Spleen (tissue), 7 donors: Measurements from ENCODE around the gene HLA-DPB1.

Source experiments
- POLR2A ChIP-seq, 3 donors: fragments of 450-650 bp; IDR thresholded peaks; one replicate each; pipeline ENCODE4 v1.5.1; 2017; ENCODE audit warnings: antibody characterized with exemption in 3 of 3, mild to moderate bottlenecking in 1 of 3
- POLR2AphosphoS5 ChIP-seq, 3 donors: sonication (generic); formaldehyde crosslinking; IDR thresholded peaks; one replicate each; pipeline ENCODE4 v1.5.1; 2017; ENCODE audit warnings: antibody characterized with exemption in 3 of 3
- TF ChIP-seq, protein P1 (sequence below), 11 experiments: fragments of 200-600 bp in 7 of 11; fragments of 450-650 bp in 4 of 11; sonication (generic) in 4 of 11; IDR thresholded peaks in 8 of 11; conservative IDR thresholded peaks in 3 of 11; 1 replicate in 7 of 11; 2 replicates in 4 of 11; pipeline versions ENCODE4 v1.4.0 to v1.8.0; 2016 to 2021; ENCODE audit warnings: antibody characterized with exemption in 11 of 11, inconsistent platforms in 4 of 11, mild to moderate bottlenecking in 1 of 11
- donor health status: DM: no; HTN: no; CAD: no; lungs with moderate emphysema.
- donor health status: DM: no; HTN: no; CAD: no.
- donor health status: DM: no; HTN: no; CAD: no.

DNA sequence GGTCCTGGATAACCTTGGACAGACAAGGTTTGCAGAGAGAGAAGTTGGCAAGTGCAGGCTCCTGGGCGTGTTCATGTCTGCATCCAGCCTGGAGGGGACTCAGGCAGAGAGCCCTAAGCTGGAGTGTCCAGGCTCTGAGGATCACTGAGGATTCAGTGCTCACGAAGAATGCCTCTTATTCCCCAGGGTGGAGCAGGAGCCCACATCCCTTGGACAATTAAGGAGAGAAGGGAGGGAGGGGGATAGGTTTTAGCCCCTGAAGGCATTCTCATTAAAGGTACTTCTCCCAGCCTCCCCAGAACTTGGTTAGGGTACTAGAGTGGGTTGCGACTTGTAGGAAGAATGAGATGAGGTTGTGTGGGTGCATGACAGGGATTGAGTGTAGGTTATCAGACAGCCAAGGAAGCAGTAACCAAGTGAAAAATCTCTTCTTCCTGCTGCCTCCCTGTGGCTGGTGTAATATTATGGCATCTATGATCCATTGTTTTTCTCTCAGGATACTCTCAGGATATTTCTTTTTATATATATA lies 680 bp downstream of the HLA-DPB1 start:
- no peak for TF ChIP-seq POLR2A (IDR thresholded peaks at IDR 0.05)
- TF ChIP-seq, protein P1, sequence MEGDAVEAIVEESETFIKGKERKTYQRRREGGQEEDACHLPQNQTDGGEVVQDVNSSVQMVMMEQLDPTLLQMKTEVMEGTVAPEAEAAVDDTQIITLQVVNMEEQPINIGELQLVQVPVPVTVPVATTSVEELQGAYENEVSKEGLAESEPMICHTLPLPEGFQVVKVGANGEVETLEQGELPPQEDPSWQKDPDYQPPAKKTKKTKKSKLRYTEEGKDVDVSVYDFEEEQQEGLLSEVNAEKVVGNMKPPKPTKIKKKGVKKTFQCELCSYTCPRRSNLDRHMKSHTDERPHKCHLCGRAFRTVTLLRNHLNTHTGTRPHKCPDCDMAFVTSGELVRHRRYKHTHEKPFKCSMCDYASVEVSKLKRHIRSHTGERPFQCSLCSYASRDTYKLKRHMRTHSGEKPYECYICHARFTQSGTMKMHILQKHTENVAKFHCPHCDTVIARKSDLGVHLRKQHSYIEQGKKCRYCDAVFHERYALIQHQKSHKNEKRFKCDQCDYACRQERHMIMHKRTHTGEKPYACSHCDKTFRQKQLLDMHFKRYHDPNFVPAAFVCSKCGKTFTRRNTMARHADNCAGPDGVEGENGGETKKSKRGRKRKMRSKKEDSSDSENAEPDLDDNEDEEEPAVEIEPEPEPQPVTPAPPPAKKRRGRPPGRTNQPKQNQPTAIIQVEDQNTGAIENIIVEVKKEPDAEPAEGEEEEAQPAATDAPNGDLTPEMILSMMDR (IDR thresholded peaks at IDR 0.05 in 8 of 11, conservative IDR thresholded peaks at IDR 0.05 in 3 of 11) = no peak
- TF ChIP-seq POLR2AphosphoS5 (IDR thresholded peaks at IDR 0.05) = peak in 1 of 3 donors; percentile 28
